Measurements from ENCODE around the gene NEGR1.

- TF ChIP-seq POLR2AphosphoS5 (IDR thresholded peaks at IDR 0.05), result no peak
- TF ChIP-seq, protein P1, sequence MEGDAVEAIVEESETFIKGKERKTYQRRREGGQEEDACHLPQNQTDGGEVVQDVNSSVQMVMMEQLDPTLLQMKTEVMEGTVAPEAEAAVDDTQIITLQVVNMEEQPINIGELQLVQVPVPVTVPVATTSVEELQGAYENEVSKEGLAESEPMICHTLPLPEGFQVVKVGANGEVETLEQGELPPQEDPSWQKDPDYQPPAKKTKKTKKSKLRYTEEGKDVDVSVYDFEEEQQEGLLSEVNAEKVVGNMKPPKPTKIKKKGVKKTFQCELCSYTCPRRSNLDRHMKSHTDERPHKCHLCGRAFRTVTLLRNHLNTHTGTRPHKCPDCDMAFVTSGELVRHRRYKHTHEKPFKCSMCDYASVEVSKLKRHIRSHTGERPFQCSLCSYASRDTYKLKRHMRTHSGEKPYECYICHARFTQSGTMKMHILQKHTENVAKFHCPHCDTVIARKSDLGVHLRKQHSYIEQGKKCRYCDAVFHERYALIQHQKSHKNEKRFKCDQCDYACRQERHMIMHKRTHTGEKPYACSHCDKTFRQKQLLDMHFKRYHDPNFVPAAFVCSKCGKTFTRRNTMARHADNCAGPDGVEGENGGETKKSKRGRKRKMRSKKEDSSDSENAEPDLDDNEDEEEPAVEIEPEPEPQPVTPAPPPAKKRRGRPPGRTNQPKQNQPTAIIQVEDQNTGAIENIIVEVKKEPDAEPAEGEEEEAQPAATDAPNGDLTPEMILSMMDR (IDR thresholded peaks at IDR 0.05), result no peak
- TF ChIP-seq EP300 (IDR thresholded peaks at IDR 0.05), result no peak
- TF ChIP-seq POLR2A (IDR thresholded peaks at IDR 0.05), result no peak
Observed at GRCh38 chr1:71593523-71593922, 688.8 kb downstream of the NEGR1 start.

All from upper lobe of left lung (tissue), 4 donors.